ENCODE measurements around the gene PDPK1.
"Not testable (repeated sequence)": the region's sequence is repeated elsewhere in the genome, so short reads cannot be mapped to it uniquely, and the experiment has no call there.

GRCh38 chr16:2557150-2557549 lies 19.3 kb downstream of the PDPK1 start:
- TF ChIP-seq, protein P1, sequence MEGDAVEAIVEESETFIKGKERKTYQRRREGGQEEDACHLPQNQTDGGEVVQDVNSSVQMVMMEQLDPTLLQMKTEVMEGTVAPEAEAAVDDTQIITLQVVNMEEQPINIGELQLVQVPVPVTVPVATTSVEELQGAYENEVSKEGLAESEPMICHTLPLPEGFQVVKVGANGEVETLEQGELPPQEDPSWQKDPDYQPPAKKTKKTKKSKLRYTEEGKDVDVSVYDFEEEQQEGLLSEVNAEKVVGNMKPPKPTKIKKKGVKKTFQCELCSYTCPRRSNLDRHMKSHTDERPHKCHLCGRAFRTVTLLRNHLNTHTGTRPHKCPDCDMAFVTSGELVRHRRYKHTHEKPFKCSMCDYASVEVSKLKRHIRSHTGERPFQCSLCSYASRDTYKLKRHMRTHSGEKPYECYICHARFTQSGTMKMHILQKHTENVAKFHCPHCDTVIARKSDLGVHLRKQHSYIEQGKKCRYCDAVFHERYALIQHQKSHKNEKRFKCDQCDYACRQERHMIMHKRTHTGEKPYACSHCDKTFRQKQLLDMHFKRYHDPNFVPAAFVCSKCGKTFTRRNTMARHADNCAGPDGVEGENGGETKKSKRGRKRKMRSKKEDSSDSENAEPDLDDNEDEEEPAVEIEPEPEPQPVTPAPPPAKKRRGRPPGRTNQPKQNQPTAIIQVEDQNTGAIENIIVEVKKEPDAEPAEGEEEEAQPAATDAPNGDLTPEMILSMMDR (IDR thresholded peaks at IDR 0.05), result not testable (repeated sequence)
- TF ChIP-seq EP300, POLR2A, POLR2AphosphoS5 (IDR thresholded peaks at IDR 0.05): not testable (repeated sequence)

Data from suprapubic skin (tissue), 4 donors.